Measurements from ENCODE around the gene WASHC1.
"Not testable (repeated sequence)": the region's sequence is repeated elsewhere in the genome, so short reads cannot be mapped to it uniquely, and the experiment has no call there.

WASHC1 gene

GRCh38 chr9:14129-14809 is 15.0 kb downstream of the WASHC1 start:
- H3K36me3 ChIP-seq (ENCODE audit: insufficient read depth) = not testable (repeated sequence)

GRCh38 chr9:11206-11605 is 18.1 kb downstream of the WASHC1 start:
- H3K36me3 ChIP-seq (ENCODE audit: insufficient read depth); H3K27ac ChIP-seq; H3K27me3 ChIP-seq (ENCODE audit: insufficient read depth, low read depth); H3K4me1 ChIP-seq (ENCODE audit: low read depth, poor library complexity, severe bottlenecking); H3K9ac ChIP-seq; H3K4me3 ChIP-seq (IDR thresholded peaks at IDR 0.05; ENCODE audit: insufficient read depth, low read depth, low read length); H4K20me1 ChIP-seq (ENCODE audit: insufficient read depth); H2AFZ ChIP-seq (ENCODE audit: low read depth); H3K4me2 ChIP-seq; H3K79me2 ChIP-seq (ENCODE audit: insufficient read depth, low read depth): not testable (repeated sequence)
- peak; percentile 59 for TF ChIP-seq CTCF (conservative IDR thresholded peaks at IDR 0.05; ENCODE audit: low read depth, low read length)

More at GRCh38 chr9:14129-14809, 15.0 kb downstream of the WASHC1 start:
- H2AFZ ChIP-seq (ENCODE audit: low read depth); H3K27me3 ChIP-seq (ENCODE audit: insufficient read depth, low read depth); H4K20me1 ChIP-seq (ENCODE audit: insufficient read depth); H3K27ac ChIP-seq; H3K4me2 ChIP-seq; H3K4me1 ChIP-seq (ENCODE audit: low read depth, poor library complexity, severe bottlenecking); H3K79me2 ChIP-seq (ENCODE audit: insufficient read depth, low read depth); H3K4me3 ChIP-seq (IDR thresholded peaks at IDR 0.05; ENCODE audit: insufficient read depth, low read depth, low read length); H3K9ac ChIP-seq: not testable (repeated sequence)

- H3K27me3 ChIP-seq (ENCODE audit: insufficient read depth, low read depth); H3K9ac ChIP-seq; H3K36me3 ChIP-seq (ENCODE audit: insufficient read depth); H3K4me3 ChIP-seq (IDR thresholded peaks at IDR 0.05; ENCODE audit: insufficient read depth, low read depth, low read length); H3K4me1 ChIP-seq (ENCODE audit: low read depth, poor library complexity, severe bottlenecking); H3K4me2 ChIP-seq; H3K79me2 ChIP-seq (ENCODE audit: insufficient read depth, low read depth); H2AFZ ChIP-seq (ENCODE audit: low read depth); H4K20me1 ChIP-seq (ENCODE audit: insufficient read depth); H3K27ac ChIP-seq: not testable (repeated sequence)
Observed at GRCh38 chr9:10653-11053, 18.6 kb downstream of the WASHC1 start.

GRCh38 chr9:10207-10606 is 19.0 kb downstream of the WASHC1 start:
- not testable (repeated sequence) for H2AFZ ChIP-seq (ENCODE audit: low read depth); H4K20me1 ChIP-seq (ENCODE audit: insufficient read depth); H3K4me1 ChIP-seq (ENCODE audit: low read depth, poor library complexity, severe bottlenecking); H3K36me3 ChIP-seq (ENCODE audit: insufficient read depth); H3K9ac ChIP-seq; H3K4me3 ChIP-seq (IDR thresholded peaks at IDR 0.05; ENCODE audit: insufficient read depth, low read depth, low read length); H3K27ac ChIP-seq; H3K27me3 ChIP-seq (ENCODE audit: insufficient read depth, low read depth); H3K79me2 ChIP-seq (ENCODE audit: insufficient read depth, low read depth); H3K4me2 ChIP-seq

Data from KMS-11 (cell line).